Measurements from ENCODE around the gene LDLRAD3.
"Not testable (repeated sequence)": the region's sequence is repeated elsewhere in the genome, so short reads cannot be mapped to it uniquely, and the experiment has no call there.

LDLRAD3 gene

GRCh38 chr11:35943713-35944502 is at the start of gene LDLRAD3:
LDLRAD3 (plus strand) TSS chr11:35944062; CDS start chr11:35944099, 37 bp downstream.
- peak; percentile 14 for DNase-seq (ENCODE audit: low read depth)

GRCh38 chr11:35897019-35897418 is 46.8 kb upstream of the LDLRAD3 start:
- no peak for DNase-seq (ENCODE audit: low read depth)

GRCh38 chr11:35902961-35903360 is 40.9 kb upstream of the LDLRAD3 start:
- no peak for DNase-seq (ENCODE audit: low read depth)

GRCh38 chr11:35905646-35906276 is 38.1 kb upstream of the LDLRAD3 start:
- DNase-seq (ENCODE audit: low read depth), result no peak

- no peak for DNase-seq (ENCODE audit: low read depth)
Measured at GRCh38 chr11:35906277-35906661, 37.6 kb upstream of the LDLRAD3 start.

- DNase-seq (ENCODE audit: low read depth), result no peak
Measured at GRCh38 chr11:35906681-35907080, 37.2 kb upstream of the LDLRAD3 start.

GRCh38 chr11:35907648-35908431 is 36.0 kb upstream of the LDLRAD3 start:
- DNase-seq (ENCODE audit: low read depth), result no peak

GRCh38 chr11:35908432-35908771 is 35.5 kb upstream of the LDLRAD3 start:
- not testable (repeated sequence) for DNase-seq (ENCODE audit: low read depth)

- no peak for DNase-seq (ENCODE audit: low read depth)
Measured at GRCh38 chr11:35909511-35910265, 34.2 kb upstream of the LDLRAD3 start.

- no peak for DNase-seq (ENCODE audit: low read depth)
Measured at GRCh38 chr11:35911013-35911412, 32.8 kb upstream of the LDLRAD3 start.

GRCh38 chr11:35911616-35912165 is 32.2 kb upstream of the LDLRAD3 start:
- DNase-seq (ENCODE audit: low read depth), result no peak

GRCh38 chr11:35912436-35912835 is 31.4 kb upstream of the LDLRAD3 start:
- DNase-seq (ENCODE audit: low read depth), result not testable (repeated sequence)

GRCh38 chr11:35912883-35913624 is 30.8 kb upstream of the LDLRAD3 start:
- DNase-seq (ENCODE audit: low read depth), result no peak

GRCh38 chr11:35914816-35915215 is 29.0 kb upstream of the LDLRAD3 start:
- no peak for DNase-seq (ENCODE audit: low read depth)

- no peak for DNase-seq (ENCODE audit: low read depth)
Measured at GRCh38 chr11:35916270-35916669, 27.6 kb upstream of the LDLRAD3 start.

GRCh38 chr11:35917676-35918075 is 26.2 kb upstream of the LDLRAD3 start:
- no peak for DNase-seq (ENCODE audit: low read depth)

GRCh38 chr11:35918716-35919115 is 25.1 kb upstream of the LDLRAD3 start:
- no peak for DNase-seq (ENCODE audit: low read depth)

GRCh38 chr11:35919244-35919643 is 24.6 kb upstream of the LDLRAD3 start:
- no peak for DNase-seq (ENCODE audit: low read depth)

GRCh38 chr11:35923452-35923851 is 20.4 kb upstream of the LDLRAD3 start:
- DNase-seq (ENCODE audit: low read depth), result no peak

GRCh38 chr11:35924811-35925210 is 19.1 kb upstream of the LDLRAD3 start:
- no peak for DNase-seq (ENCODE audit: low read depth)

GRCh38 chr11:35927104-35927503 is 16.8 kb upstream of the LDLRAD3 start:
- DNase-seq (ENCODE audit: low read depth), result no peak

Measured in stimulated activated CD8-positive, alpha-beta memory T cell treated with anti-CD3 and anti-CD28 coated beads, Interleukin-7, amount 100 ng/mL, for 24 hours (primary cell).